CD14-positive monocyte (primary cell): ENCODE results near the gene FAM187B. TPM values are rescaled to one million over a fixed set of nuclear protein-coding genes. Genes with fewer than 3 reads are reported as not detected.

Source experiments
- DNase-seq, 3 donors: peaks; one replicate each; pipeline ENCODE4 v3.0.0-alpha.2; 2011 to 2022
- H2AFZ ChIP-seq: 2 replicates; pipeline ENCODE4 v1.6.0; 2012; ENCODE audit warnings: mild to moderate bottlenecking, low read depth, low read length, inconsistent platforms; ENCODE audit not compliant: insufficient read depth, poor library complexity, severe bottlenecking
- H3K27ac ChIP-seq, 2 donors: 1 replicate in 1 of 2; 2 replicates in 1 of 2; pipeline ENCODE4 v1.5.1; 2012 to 2013; ENCODE audit warnings: low read length in 2 of 2, control low read depth in 1 of 2, inconsistent platforms in 1 of 2, low read depth in 1 of 2, mild to moderate bottlenecking in 1 of 2
- H3K27me3 ChIP-seq, 2 donors: one replicate each; pipeline versions ENCODE4 v1.6.0 to v1.6.1; 2011 to 2013; ENCODE audit warnings: low read length in 2 of 2; ENCODE audit not compliant: control insufficient read depth in 2 of 2, insufficient read depth in 2 of 2
- H3K36me3 ChIP-seq, 2 donors: replicated peaks in 1 of 2; 1 replicate in 1 of 2; 2 replicates in 1 of 2; pipeline versions ENCODE4 v1.5.1 to v1.6.1; 2012 to 2013; ENCODE audit warnings: low read length in 2 of 2, control low read depth in 1 of 2, inconsistent platforms in 1 of 2, mild to moderate bottlenecking in 1 of 2; ENCODE audit not compliant: insufficient read depth in 2 of 2, control insufficient read depth in 1 of 2
- H3K4me1 ChIP-seq, 2 donors: 1 replicate in 1 of 2; 2 replicates in 1 of 2; pipeline versions ENCODE4 v1.5.1 to v1.6.1; 2012 to 2013; ENCODE audit warnings: low read length in 2 of 2, control low read depth in 1 of 2, inconsistent platforms in 1 of 2, mild to moderate bottlenecking in 1 of 2, moderate library complexity in 1 of 2; ENCODE audit not compliant: insufficient read depth in 2 of 2, control insufficient read depth in 1 of 2
- H3K4me2 ChIP-seq: replicated peaks from 2 replicates; pipeline ENCODE3; 2012; ENCODE audit warnings: low read length, moderate library complexity, mild to moderate bottlenecking; ENCODE audit not compliant: poor library complexity, severe bottlenecking; ENCODE audit errors: extremely low read depth
- H3K4me3 ChIP-seq, 3 experiments: fragments of 200-600 bp in 1 of 3; sonication (generic) in 1 of 3; replicated peaks in 1 of 3; 1 replicate in 2 of 3; 2 replicates in 1 of 3; pipeline ENCODE4 v1.5.1; 2011 to 2013; ENCODE audit warnings: low read length in 3 of 3, mild to moderate bottlenecking in 3 of 3, control low read depth in 2 of 3, low read depth in 2 of 3, inconsistent platforms in 1 of 3, moderate library complexity in 1 of 3
- H3K79me2 ChIP-seq: 2 replicates; pipeline ENCODE4 v1.6.0; 2012; ENCODE audit warnings: mild to moderate bottlenecking, control low read depth, inconsistent platforms, low read length, moderate library complexity; ENCODE audit not compliant: insufficient read depth
- H3K9ac ChIP-seq: 2 replicates; pipeline ENCODE4 v1.6.0; 2017; ENCODE audit warnings: low read length, mild to moderate bottlenecking; ENCODE audit not compliant: insufficient read depth, poor library complexity, severe bottlenecking
- H3K9me3 ChIP-seq, 2 donors: replicated peaks in 1 of 2; 1 replicate in 1 of 2; 2 replicates in 1 of 2; pipeline versions ENCODE4 v1.5.1 to v1.6.1; 2012 to 2013; ENCODE audit warnings: low read length in 2 of 2, control low read depth in 1 of 2; ENCODE audit not compliant: control insufficient read depth in 1 of 2, insufficient read depth in 1 of 2
- H4K20me1 ChIP-seq: 2 replicates; pipeline ENCODE4 v1.6.0; 2012; ENCODE audit warnings: mild to moderate bottlenecking, low read length, control low read depth, moderate library complexity; ENCODE audit not compliant: insufficient read depth
- H3K27ac Mint-ChIP-seq, 7 donors: one replicate each; pipeline ENCODE4 v1.8.0; 2020; ENCODE audit warnings: mild to moderate bottlenecking in 7 of 7, mixed read lengths in 7 of 7, moderate library complexity in 6 of 7, inconsistent platforms in 2 of 7
- H3K27me3 Mint-ChIP-seq, 3 donors: one replicate each; pipeline ENCODE4 v1.8.0; 2021 to 2022; ENCODE audit warnings: low read depth in 3 of 3, mild to moderate bottlenecking in 3 of 3, mixed read lengths in 3 of 3, moderate library complexity in 3 of 3, inconsistent platforms in 1 of 3
- H3K36me3 Mint-ChIP-seq, 2 donors: one replicate each; pipeline ENCODE4 v1.8.0; 2020; ENCODE audit warnings: mixed read lengths in 2 of 2, inconsistent platforms in 1 of 2, mild to moderate bottlenecking in 1 of 2
- H3K4me1 Mint-ChIP-seq: one replicate; pipeline ENCODE4 v1.8.0; 2020; ENCODE audit warnings: mild to moderate bottlenecking, mixed read lengths
- H3K4me3 Mint-ChIP-seq, 2 donors: one replicate each; pipeline ENCODE4 v1.8.0; 2020; ENCODE audit warnings: mild to moderate bottlenecking in 2 of 2, mixed read lengths in 2 of 2, moderate library complexity in 1 of 2
- H3K9me3 Mint-ChIP-seq, 7 donors: one replicate each; pipeline ENCODE4 v1.8.0; 2020 to 2022; ENCODE audit warnings: mixed read lengths in 7 of 7, mild to moderate bottlenecking in 6 of 7, moderate library complexity in 6 of 7, inconsistent platforms in 2 of 7
- CTCF ChIP-seq: fragments of 200-600 bp; IDR thresholded peaks from one replicate; pipeline ENCODE4 v1.8.0; 2022; ENCODE audit warnings: antibody characterized with exemption, mild to moderate bottlenecking
- WGBS: methylation state at CpG from one replicate; pipeline ENCODE4 v1.1.5; 2013; ENCODE audit warnings: missing lambda C conversion rate; ENCODE audit not compliant: insufficient coverage; 5-methylcytosine and 5-hydroxymethylcytosine counted together
- intact Hi-C, 2 donors: fragments of 100-400 bp; cut with micrococcal nuclease; formaldehyde crosslinking; loops; one replicate each; pipeline versions ENCODE4 v1.15.0 to v1.15.1; 2023
- polyA plus RNA-seq, 3 donors: library from polyadenylated mRNA; depleted of rRNA in 1 of 3; unstranded in 2 of 3; stranded (reverse) in 1 of 3; fragments of 300-500 nt in 2 of 3; fragments of >200 nt in 1 of 3; fragmentation: Illumina TruSeq in 2 of 3; gene quantifications; 1 replicate in 2 of 3; 2 replicates in 1 of 3; pipeline ENCODE4 v1.2.3, GENCODE V29; 2012 to 2021

FAM187B gene
- polyA plus RNA-seq, 3 donors = not detected

- no peaks in the 10 kb centered on the region for H3K9me3 Mint-ChIP-seq
- H3K4me2 ChIP-seq = no peak overlapping the region
- H3K27me3 ChIP-seq = no peaks in the 10 kb centered on the region
- H3K36me3 ChIP-seq = peaks cover 69 to 91% of the 10 kb centered on the region in 2 donors
- H3K4me3 Mint-ChIP-seq = no peak overlapping the region
- 90% methylated on average over 2 of the region's 5 CpGs for WGBS
- H3K4me3 ChIP-seq = no peak overlapping the region
- peaks cover 18% of the 10 kb centered on the region for H3K79me2 ChIP-seq
- peaks cover 39 to 44% of the 10 kb centered on the region in 2 donors for H3K4me1 ChIP-seq
- no peak overlapping the region for H2AFZ ChIP-seq
- no peak overlapping the region for H3K9ac ChIP-seq
- H4K20me1 ChIP-seq = peaks cover 72% of the 10 kb centered on the region
- intact Hi-C loops = loop anchor here (5.0 kb wide), 4 partner anchors 33 to 223 kb away; no protein-coding TSS in a partner anchor
- H3K4me1 Mint-ChIP-seq = peaks cover 41% of the 10 kb centered on the region
- no peak overlapping the region for H3K27ac ChIP-seq
- H3K27me3 Mint-ChIP-seq = peaks cover 0 to 5% (median 3%) of the 10 kb centered on the region in 3 donors
- no peaks in the 10 kb centered on the region for H3K9me3 ChIP-seq
- TF ChIP-seq CTCF = no peak
- peaks cover 84 to 90% of the 10 kb centered on the region in 2 donors for H3K36me3 Mint-ChIP-seq
- H3K27ac Mint-ChIP-seq = peak overlapping the region in 2 of 7 donors; percentile 20 to 33
- no peak for DNase-seq
Observed at GRCh38 chr19:35274323-35274722, 45.8 kb upstream of the FAM187B start.

DNA sequence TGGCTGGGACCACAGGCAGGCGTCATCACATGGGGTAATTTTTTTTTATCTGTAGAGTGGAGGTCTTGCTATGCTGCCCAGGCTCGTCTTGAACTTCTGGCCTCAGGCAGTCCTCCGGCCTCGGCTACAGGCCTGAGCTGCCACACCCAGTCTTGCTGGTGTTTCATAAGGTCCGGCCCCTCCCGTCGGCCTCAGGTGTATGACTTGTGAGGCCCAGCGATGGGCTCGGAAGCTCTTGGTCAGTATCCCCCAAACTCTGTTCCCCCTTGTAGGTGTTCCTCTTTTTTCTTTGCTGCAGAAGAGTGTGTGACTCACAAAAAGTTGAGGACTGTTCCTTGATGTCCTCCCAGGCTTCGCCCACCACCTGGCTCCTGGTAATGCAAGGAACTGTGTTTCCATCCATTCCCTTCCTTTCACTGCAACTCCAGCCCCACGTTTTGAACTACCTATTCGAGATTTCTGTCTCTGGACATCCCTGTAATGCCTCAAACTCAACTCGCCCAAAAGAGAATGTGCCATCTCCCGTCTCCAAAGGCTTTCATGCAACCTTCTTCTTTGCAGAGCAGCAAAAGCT lies 45.2 kb upstream of the FAM187B start:
- H3K4me1 ChIP-seq = peaks cover 39 to 44% of the 10 kb centered on the region in 2 donors
- intact Hi-C loops = loop anchor here (5.0 kb wide), 4 partner anchors 34 to 224 kb away; no protein-coding TSS in a partner anchor
- peak overlapping the region in 4 of 7 donors; percentile 40 to 80 (median 62) for H3K27ac Mint-ChIP-seq
- H3K27me3 ChIP-seq = no peaks in the 10 kb centered on the region
- peak in 2 of 3 donors; percentile 26 to 42 for DNase-seq
- peak overlapping the region in 1 of 2 donors; percentile 5 for H3K4me3 Mint-ChIP-seq
- no peak overlapping the region for H3K27ac ChIP-seq
- no peak overlapping the region for H2AFZ ChIP-seq
- no peak overlapping the region for H3K4me3 ChIP-seq
- TF ChIP-seq CTCF = no peak
- H3K4me2 ChIP-seq = no peak overlapping the region
- H3K79me2 ChIP-seq = peaks cover 18% of the 10 kb centered on the region
- WGBS = 49% methylated on average over 12 of the region's 14 CpGs
- peaks cover 65 to 86% of the 10 kb centered on the region in 2 donors for H3K36me3 ChIP-seq
- peaks cover 41% of the 10 kb centered on the region for H3K4me1 Mint-ChIP-seq
- H3K9me3 ChIP-seq = no peaks in the 10 kb centered on the region
- peak overlapping the region; percentile 8 for H3K9ac ChIP-seq
- H3K36me3 Mint-ChIP-seq = peaks cover 80 to 85% of the 10 kb centered on the region in 2 donors
- peaks cover 0 to 5% (median 3%) of the 10 kb centered on the region in 3 donors for H3K27me3 Mint-ChIP-seq
- no peaks in the 10 kb centered on the region for H3K9me3 Mint-ChIP-seq
- H4K20me1 ChIP-seq = peaks cover 70% of the 10 kb centered on the region
